HG03135 (cell line): ENCODE measurements around the gene UBE2J1.
A peak's percentile ranks its signal among the peaks of the same experiment; 100 is the strongest.
"Not testable (repeated sequence)": the region's sequence is repeated elsewhere in the genome, so short reads cannot be mapped to it uniquely, and the experiment has no call there.

Experiments
- ATAC-seq: cut with Tn5 transposase; IDR thresholded peaks from one replicate; pipeline ENCODE4 v1.9.1; 2021; ENCODE audit warnings: mild to moderate bottlenecking, moderate library complexity; ENCODE audit not compliant: unreplicated experiment

The UBE2J1 gene, protein sequence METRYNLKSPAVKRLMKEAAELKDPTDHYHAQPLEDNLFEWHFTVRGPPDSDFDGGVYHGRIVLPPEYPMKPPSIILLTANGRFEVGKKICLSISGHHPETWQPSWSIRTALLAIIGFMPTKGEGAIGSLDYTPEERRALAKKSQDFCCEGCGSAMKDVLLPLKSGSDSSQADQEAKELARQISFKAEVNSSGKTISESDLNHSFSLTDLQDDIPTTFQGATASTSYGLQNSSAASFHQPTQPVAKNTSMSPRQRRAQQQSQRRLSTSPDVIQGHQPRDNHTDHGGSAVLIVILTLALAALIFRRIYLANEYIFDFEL

DNA sequence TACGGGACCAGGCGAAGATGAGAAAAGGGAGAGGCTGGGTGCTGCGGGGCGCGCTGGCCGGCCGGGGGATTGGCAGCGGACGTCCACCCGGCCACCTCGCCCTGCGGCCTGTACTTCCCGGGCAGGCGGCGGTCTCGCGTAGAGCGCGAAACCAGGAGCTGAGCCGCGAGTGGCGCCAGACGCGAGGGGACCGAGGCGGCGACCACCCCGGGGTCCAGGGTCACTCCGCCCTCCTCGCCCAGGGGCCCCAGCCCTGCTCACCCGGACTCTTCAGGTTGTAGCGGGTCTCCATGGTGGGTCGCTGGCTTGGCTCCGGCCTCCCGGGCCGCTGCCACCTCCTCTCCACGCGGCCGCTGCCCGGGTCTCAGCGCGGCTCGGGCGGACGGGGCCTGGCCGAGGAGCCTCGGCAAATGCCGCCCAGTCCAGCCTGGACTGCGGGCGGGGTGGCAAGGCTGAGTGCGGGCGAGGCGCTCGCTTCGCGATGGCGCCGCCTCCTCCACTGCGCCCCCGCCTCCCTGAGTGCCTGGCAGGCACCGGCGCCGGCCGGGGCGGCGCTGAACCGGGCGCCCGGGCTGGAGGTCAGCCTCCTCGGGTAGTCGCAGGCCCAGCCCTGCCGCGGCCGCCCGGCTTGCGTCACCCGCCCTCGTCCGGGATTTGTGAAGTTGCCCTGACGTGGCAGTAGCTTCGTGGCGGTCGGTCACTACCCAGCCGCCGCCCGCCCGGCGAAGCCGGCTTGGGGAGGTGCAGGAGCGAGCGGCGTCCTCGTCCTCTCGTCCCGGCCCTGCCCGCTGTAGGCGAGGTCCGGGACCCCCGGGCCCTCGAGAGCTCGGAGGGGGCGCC, at the start of gene UBE2J1:
UBE2J1 (minus strand) TSS at position 445 of the 840 bp plus-strand sequence; CDS start at position 292, 153 bp downstream.
- peak; percentile 33 for ATAC-seq

DNA sequence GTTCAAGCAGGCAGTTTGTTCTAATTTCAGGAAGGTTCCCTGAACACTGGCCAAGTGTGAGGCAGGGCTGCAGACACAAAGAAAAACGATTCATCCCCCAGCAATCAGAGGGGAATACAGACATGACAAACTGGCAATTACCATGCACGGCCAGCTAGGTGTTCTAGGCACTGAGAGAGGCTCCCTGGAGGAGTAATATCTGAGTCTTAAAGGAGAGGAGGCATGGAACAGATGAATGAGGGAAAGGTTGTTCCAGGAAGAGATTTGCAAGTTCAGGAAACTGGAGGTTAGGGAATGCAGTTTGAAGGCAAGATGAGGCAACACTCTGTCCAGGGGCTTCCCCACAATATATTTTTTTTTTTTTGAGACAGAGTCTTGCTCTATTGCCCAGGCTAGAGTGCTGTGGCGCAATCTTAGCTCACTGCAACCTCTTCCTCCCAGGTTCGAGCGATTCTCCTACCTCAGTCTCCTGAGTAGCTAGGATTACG, 48.4 kb upstream of the UBE2J1 start:
- ATAC-seq = no peak

DNA sequence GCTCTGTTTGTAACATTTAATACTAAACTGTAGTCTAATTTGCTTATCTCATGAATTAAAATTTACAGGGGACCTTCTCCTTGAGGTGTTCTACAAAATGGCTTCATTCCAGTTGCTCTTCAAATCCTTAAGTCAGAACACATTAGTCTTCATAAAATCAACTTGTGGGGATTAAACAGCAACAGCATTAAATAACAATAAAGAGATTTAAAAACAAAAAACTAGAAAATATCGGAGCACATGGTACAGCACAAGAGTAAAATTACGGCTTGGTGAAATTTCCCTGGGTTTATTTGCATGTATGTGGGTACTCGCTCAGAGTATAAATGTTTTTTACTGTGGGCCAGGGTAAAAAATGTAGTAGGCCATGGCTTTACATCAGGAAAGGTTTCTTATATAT, 47.5 kb upstream of the UBE2J1 start:
- ATAC-seq = no peak

- no peak for ATAC-seq
These were observed 46.4 kb upstream of the UBE2J1 start for GRCh38 chr6:89398762-89399525.

GRCh38 chr6:89397884-89398283, 45.4 kb upstream of the UBE2J1 start:
- ATAC-seq = not testable (repeated sequence)

DNA sequence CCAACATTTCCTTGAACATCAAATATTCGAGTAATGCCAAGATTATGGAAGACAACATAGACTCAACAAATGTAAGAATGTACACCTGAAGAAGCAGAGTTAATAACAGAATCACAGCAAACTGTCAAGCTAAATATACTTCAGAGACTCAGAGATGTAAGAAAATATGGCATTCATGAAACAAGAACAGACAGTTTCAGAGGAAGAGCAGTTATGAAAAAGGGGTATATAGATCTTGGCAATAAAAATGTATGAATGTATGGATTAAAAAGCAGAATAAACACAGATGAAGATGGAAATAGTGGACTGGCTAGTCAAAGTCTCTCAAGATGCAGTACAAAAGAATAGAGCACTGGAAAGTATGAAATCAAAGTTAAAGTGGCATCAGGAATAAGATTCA, 41.1 kb upstream of the UBE2J1 start:
- ATAC-seq = no peak

DNA sequence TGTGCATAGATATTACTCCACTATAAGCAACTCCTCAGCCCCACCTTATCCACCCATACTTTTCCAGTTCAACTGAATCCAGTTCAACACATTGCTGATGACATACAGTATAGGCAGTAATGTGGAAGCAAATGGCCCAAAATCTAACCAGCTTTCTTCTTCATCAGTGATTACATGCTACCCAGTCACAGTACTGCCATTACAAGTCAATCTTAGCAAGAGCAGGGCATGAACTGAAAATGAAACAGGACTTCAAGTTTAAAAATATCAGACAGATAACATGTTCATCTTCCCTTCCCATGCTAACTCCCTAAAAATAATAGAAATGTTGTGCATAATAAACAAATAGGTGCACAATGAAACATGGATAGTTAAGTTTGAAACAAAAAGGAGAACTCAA, 40.3 kb upstream of the UBE2J1 start:
- ATAC-seq = no peak

- ATAC-seq = no peak
These were observed 36.3 kb upstream of the UBE2J1 start for GRCh38 chr6:89388846-89389245.

GRCh38 chr6:89387516-89388201, 35.1 kb upstream of the UBE2J1 start:
- ATAC-seq = peak; percentile 92

GRCh38 chr6:89386917-89387491, 34.5 kb upstream of the UBE2J1 start:
- peak; percentile 21 for ATAC-seq

DNA sequence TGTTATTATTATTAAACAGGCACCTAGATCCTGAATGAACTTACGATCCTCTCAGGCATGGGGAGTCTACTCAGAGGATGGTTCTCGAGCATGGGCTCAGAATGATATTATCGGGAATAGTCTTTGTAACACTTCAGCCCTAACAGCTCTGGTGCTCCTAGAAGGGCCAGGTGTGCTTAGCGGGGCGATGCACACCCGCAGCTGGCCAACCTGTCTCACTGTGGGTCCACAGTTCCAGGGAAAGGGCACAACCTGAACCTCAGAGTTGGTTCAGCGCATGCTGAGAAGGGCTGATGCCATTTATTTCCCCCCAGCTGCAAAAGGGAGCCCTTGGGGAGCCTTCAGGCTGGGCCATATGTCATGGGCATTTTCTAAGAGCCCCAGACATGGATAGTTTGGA, 33.3 kb upstream of the UBE2J1 start:
- ATAC-seq = no peak

DNA sequence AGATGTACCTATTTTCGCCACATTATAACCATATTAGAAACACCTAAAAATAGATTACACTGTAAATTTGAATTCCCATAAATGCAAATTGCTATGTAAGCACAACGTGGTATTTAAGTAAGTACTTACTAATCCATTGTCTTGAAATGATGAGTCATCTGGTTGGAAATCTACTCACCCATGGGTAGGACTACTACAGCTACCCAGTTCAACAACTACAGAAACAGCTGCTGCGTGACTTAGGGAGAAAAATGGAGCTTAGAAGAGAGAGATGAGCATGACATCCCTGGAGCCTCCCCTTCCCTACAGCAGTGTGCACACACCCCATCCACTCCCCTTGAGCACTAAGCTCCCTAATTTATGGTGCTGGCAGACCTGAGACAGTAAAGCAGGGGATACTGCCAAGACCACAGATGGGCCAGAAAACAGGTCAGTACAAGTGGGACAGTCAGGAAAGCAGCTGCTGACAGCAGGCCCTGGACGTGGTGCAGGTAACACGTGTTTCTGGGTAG, 32.7 kb upstream of the UBE2J1 start:
- no peak for ATAC-seq

- no peak for ATAC-seq
These were observed 28.5 kb upstream of the UBE2J1 start for GRCh38 chr6:89381031-89381430.

GRCh38 chr6:89379281-89379680, 26.8 kb upstream of the UBE2J1 start:
- ATAC-seq = no peak

- ATAC-seq = no peak
These were observed 26.1 kb upstream of the UBE2J1 start for GRCh38 chr6:89378628-89379027.

GRCh38 chr6:89375427-89376267, 23.1 kb upstream of the UBE2J1 start:
- ATAC-seq = peak; percentile 84

- ATAC-seq = peak; percentile 37
These were observed 20.0 kb upstream of the UBE2J1 start for GRCh38 chr6:89372506-89372901.

- peak; percentile 68 for ATAC-seq
These were observed 19.5 kb upstream of the UBE2J1 start for GRCh38 chr6:89371849-89372505.

DNA sequence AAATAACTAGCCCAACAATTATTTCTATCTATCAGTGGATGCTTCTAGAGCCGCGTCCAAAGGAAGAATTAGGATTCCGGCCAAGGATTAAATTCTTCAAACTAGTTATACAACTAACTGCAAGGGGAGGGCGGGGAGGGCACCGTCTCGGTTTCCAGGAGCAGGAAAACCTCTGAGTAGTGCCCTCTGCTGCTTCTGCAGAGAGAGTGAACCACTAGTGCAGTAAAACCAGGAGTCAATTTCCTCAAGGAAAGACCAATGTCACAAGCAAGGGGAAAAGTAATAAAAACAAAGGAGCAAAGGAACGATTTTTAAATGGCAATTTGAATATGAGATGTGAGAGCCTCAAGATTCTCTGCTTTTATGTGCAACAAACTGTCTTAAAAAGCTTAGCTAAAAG, 16.5 kb upstream of the UBE2J1 start:
- ATAC-seq = no peak
